ENCODE measurements around the gene SRRT.
A peak's percentile ranks its signal among the peaks of the same experiment; 100 is the strongest.
"Not testable (repeated sequence)": the region's sequence is repeated elsewhere in the genome, so short reads cannot be mapped to it uniquely, and the experiment has no call there.

SRRT gene

GRCh38 chr7:100854146-100854895, 20.6 kb upstream of the SRRT start:
- no peak for DNase-seq (ENCODE audit: low read depth in 1 of 2, low spot score in 1 of 2)

DNA sequence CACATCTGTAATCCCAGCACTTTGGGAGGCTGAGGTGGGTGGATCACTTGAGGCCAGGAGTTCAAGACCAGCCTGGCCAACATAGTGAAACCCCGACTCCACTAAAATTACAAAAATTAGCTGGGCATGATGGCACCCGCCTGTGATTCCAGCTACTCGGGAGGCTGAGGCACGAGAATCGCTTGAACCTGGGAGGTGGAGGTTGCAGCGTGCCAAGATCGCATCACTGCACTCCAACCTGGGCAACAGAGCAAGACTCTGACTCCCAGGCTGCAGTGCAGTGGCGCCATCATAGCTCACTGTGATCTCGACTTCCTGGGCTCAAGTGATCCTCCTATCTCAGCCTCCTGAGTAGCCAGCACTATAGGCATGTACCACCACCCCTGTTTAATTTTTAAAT, 20.0 kb upstream of the SRRT start:
- not testable (repeated sequence) for DNase-seq (ENCODE audit: low read depth in 1 of 2, low spot score in 1 of 2)

- no peak for DNase-seq (ENCODE audit: low read depth in 1 of 2, low spot score in 1 of 2)
Observed at GRCh38 chr7:100855515-100855914, 19.4 kb upstream of the SRRT start.

- no peak for DNase-seq (ENCODE audit: low read depth in 1 of 2, low spot score in 1 of 2)
Observed at GRCh38 chr7:100856871-100857282, 18.0 kb upstream of the SRRT start.

DNA sequence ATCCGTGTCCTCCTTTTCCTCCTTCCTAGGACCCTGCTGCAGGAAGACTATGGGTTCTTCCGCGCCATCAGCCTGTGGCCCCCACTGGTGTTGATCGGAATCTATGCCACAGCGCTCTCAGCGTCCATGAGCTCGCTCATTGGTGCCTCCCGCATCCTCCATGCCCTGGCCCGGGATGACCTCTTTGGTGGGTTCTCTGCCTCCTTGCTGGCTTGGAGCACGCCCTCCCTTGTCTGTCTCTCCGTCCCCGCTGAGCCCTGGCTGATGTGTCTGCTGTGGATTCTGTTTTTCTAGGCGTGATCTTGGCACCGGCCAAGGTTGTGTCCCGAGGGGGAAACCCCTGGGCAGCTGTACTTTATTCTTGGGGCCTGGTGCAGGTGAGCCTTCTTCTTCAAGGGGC, 15.0 kb upstream of the SRRT start:
- DNase-seq (ENCODE audit: low read depth in 1 of 2, low spot score in 1 of 2) = no peak

DNA sequence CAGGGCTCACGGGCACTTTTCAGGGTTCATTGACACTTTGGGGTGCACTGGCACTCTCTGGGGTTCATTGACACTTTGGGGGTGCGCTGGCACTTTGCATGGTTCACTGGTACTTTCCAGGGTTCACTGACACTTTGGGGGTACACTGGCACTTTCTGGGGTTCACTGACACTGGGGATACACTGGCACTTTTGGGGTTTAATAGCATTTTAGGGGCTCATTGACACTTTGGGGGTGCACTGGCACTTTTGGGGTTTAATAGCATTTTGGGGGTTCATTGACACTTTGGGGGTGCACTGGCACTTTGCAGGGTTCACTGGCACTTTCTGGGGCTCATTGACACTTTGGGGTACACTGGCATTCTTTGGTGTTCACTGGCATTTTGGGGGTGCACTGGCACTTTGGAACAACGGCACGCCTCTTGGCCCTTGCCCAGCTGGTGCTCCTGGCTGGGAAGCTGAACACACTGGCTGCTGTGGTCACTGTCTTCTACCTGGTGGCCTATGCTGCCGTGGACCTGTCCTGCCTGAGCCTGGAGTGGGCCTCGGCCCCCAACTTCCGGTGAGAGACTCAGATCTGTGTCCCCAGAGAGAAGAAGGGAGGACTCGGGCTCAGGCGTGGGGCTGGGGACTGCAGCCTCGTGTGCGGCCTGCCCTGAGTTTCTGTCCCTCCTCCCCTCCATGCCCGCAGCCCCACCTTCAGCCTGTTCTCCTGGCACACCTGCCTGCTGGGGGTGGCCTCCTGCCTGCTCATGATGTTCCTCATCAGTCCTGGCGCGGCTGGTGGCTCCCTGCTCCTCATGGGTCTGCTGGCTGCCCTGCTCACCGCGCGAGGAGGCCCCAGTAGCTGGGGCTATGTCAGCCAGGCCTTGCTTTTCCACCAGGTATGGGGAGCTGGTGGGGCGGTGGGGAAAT, 13.9 kb upstream of the SRRT start:
- DNase-seq (ENCODE audit: low read depth in 1 of 2, low spot score in 1 of 2) = no peak

DNA sequence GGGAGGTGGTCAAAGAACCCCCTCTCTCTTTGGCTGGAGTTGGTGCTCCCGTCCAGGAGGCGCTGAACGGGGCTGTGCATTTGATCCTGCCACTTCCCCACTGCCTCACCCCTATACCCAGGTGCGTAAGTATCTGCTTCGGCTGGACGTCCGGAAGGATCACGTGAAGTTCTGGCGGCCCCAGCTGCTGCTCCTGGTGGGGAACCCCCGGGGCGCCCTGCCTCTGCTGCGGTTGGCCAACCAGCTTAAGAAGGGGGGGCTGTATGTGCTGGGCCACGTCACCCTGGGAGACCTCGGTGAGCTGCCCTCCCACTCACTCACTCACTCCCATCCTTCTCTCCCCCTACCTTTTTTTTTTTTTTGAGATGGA, 13.3 kb upstream of the SRRT start:
- DNase-seq (ENCODE audit: low read depth in 1 of 2, low spot score in 1 of 2) = no peak

DNA sequence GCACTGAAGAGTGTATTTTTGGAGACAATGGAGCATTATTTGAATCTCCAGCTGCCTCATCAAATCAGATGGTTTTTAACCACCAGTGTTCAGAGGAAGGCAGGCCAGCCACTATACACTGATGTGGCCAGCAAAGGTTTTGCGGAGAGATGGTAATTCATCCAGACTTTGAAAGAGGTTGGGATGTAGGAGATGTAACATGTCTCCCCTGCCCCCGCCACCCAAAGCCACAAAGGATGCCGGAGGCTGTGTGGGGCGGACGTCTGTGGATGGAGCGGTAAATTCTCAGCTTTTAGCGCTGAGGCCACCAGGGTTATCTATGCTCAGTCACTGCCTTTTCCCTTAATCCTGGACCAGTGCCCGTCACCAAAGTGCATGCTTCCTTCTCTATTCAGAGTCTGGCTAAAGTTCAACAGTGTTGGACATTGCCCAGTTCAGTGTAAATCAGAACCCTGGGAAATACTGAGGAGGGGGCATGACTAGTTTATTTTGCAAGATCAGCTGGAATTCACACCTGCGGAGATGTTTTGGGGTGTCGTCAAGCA, 11.4 kb upstream of the SRRT start:
- DNase-seq (ENCODE audit: low read depth in 1 of 2, low spot score in 1 of 2) = no peak

DNA sequence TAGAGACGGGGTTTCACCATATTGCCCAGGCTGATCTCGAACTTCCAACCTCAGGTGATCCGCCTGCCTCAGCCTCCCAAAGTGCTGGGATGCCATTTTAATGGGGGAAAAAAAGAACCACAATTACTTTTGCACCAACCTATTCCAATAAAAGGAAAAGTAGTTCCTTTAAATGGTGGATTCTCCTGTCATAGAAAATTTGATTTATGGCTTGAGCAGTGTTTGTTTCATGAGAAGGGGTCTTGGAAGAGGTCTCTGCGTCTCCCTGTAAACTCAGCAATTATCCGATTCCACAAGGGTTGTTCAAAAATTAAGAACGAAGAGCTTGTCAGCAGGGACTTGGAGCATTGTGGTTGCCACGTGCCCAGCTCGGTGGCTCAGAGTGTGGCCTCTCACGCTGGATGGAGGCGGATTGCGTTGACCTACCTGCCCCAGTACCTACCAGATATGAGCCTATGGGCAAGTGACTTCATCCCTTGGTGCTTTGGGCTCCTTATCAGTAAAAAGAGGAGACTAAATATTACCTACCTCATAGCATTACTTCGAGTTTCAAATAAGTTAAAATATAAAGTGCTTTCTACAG, 10.5 kb upstream of the SRRT start:
- no peak for DNase-seq (ENCODE audit: low read depth in 1 of 2, low spot score in 1 of 2)

- no peak for DNase-seq (ENCODE audit: low read depth in 1 of 2, low spot score in 1 of 2)
Observed at GRCh38 chr7:100865372-100865911, 9.5 kb upstream of the SRRT start.

DNA sequence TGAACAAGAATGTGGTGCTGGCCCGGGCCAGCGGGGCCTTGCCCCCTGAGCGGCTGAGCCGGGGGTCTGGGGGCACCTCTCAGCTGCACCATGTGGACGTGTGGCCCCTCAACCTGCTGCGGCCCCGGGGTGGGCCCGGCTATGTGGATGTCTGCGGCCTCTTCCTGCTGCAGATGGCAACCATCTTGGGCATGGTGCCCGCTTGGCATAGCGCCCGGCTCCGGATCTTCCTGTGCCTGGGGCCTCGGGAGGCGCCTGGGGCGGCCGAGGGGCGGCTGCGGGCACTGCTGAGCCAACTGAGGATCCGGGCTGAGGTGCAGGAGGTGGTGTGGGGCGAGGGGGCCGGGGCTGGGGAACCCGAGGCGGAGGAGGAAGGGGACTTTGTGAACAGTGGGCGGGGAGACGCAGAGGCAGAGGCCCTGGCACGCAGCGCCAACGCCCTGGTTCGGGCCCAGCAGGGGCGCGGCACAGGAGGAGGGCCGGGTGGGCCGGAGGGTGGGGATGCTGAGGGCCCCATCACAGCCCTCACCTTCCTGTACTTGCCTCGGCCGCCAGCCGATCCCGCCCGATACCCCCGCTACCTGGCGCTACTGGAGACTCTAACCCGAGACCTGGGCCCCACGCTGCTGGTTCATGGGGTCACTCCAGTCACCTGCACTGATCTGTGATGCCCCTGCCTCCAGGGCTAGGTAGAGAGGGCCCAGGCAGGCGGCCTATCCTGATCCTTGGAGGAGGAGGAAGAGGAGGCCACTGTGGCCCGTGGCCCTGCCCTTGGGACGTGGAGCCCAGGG, 8.8 kb upstream of the SRRT start:
- no peak for DNase-seq (ENCODE audit: low read depth in 1 of 2, low spot score in 1 of 2)

- DNase-seq (ENCODE audit: low read depth in 1 of 2, low spot score in 1 of 2) = no peak
Observed at GRCh38 chr7:100866729-100867039, 8.2 kb upstream of the SRRT start.

DNA sequence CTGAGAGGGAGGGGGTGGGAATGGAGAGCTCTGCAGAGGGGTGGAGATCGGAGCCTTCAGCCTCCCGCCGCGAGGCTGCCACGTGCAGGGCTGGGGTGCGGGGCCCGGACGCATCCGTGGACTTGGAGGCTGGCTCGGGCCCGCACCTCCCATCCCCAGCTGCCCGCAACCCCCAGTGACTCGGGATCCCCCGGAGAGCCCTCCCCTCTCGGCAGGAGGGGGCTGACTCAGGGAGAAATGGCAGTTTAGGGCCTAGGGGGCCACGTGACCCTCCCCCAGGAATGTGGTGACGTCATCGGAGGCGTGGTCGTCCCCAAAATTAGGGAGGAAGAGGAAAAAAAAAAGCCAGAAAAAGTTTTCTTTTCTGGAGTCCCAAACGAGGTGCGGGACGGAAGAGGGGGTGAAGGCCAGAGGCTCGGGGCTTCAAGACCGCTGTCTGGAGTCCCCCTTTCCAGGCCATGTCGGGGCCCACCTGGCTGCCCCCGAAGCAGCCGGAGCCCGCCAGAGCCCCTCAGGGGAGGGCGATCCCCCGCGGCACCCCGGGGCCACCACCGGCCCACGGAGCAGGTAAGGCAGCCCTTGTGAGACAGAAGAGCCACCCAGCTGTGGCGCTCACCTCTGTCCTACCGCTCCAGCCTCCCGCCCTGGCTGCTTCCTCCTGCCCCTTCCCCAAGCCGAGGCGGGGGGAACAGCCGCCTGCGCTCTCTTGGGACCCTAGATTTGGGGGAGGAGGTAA, 7.7 kb upstream of the SRRT start, which contains the start of gene TRIP6:
Gene TRIP6, plus strand, starts transcription at position 348 of the 736 bp plus-strand sequence. Its CDS starts 111 bp downstream, at position 459.
- peak in 1 of 2 donors; percentile 44 for DNase-seq (ENCODE audit: low read depth in 1 of 2, low spot score in 1 of 2)

- no peak for DNase-seq (ENCODE audit: low read depth in 1 of 2, low spot score in 1 of 2)
Observed at GRCh38 chr7:100867776-100868485, 7.0 kb upstream of the SRRT start.

- no peak for DNase-seq (ENCODE audit: low read depth in 1 of 2, low spot score in 1 of 2)
Observed at GRCh38 chr7:100873599-100874299, 1.2 kb upstream of the SRRT start.

DNA sequence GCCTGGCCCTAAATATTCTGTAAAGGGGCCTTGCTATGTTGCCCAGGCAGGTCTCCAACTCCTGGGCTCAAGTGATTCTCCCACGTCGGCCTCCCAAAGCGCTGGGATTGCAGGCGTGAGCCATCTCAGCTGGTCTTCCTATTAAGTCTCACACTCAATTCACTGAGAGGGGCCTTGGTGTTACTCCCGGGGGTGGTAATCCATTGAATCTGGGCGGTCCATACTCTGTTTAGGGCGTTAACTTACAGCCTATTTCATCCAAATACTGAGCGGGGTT, 665 bp upstream of the SRRT start:
- DNase-seq (ENCODE audit: low read depth in 1 of 2, low spot score in 1 of 2) = no peak

GRCh38 chr7:100875356-100875751, 451 bp downstream of the SRRT start:
- DNase-seq (ENCODE audit: low read depth in 1 of 2, low spot score in 1 of 2) = no peak

DNA sequence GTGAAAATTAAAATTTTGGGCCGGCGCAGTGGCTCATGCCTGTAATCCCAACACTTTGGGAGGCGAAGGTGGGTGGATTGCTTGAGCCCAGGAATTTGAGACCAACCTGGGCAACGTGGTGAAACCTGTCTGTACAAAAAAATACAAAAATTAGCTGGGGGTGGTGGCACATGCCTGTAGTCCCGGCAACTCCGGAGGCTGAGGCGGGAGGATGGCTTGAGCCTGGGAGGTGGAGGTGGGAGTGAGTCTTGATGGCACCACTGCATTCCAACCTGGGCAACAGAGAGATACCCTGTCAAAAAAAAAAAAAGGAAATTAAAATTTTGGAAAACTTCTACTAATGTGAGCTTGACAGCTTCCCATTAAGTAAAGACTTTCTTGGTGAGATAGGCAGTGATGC, 3.1 kb downstream of the SRRT start:
- no peak for DNase-seq (ENCODE audit: low read depth in 1 of 2, low spot score in 1 of 2)

DNA sequence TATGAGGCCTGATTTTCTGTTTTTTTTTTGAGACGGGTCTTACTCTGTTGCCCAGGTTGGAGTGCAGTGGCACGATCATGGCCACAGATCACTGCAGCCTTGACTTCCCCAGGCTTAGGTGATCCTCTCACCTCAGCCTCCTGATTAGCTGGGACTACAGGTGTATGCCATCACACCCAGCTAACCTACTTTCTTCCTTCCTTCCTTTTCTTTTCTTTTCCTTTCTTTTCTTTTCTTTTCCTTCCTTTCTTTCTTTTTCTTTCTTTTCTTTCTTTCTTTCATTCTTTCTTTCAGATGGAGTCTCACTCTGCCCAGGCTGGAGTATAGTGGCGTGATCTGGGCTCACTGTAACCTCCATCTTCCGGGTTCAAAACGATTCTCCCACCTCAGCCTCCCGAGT, 3.8 kb downstream of the SRRT start:
- DNase-seq (ENCODE audit: low read depth in 1 of 2, low spot score in 1 of 2) = no peak

Measured in activated T-helper 1 cell treated with anti-CD3 and anti-CD28 coated beads, Interleukin-2, amount 50 U/mL, for 16 hours (primary cell).